ENCODE measurements around the gene NKAIN1.

- TF ChIP-seq CTCF (IDR thresholded peaks at IDR 0.05) (no peak), EP300 (IDR thresholded peaks at IDR 0.05) (no peak), POLR2AphosphoS5 (IDR thresholded peaks at IDR 0.05) (no peak)
These were observed 7.0 kb downstream of the NKAIN1 start for GRCh38 chr1:31232689-31233088.
